Natural killer cell (primary cell): Measurements from ENCODE around the gene STIL. TPM values are rescaled to one million over a fixed set of nuclear protein-coding genes. Genes with fewer than 3 reads are reported as not detected.

ENCODE experiments used
- ATAC-seq, 3 donors: fragments of 150-1000 bp in 2 of 3; fragments of 200-7000 bp in 1 of 3; cut with Tn5 transposase; 1 replicate in 1 of 3; 2 replicates in 2 of 3; pipeline ENCODE4 v1.10.0; 2021; ENCODE audit warnings: mild to moderate bottlenecking in 2 of 3, moderate library complexity in 2 of 3
- DNase-seq, 2 donors: peaks; one replicate each; pipeline versions ENCODE4 v3.0.0 to v3.0.0-alpha.2; 2013 to 2021; ENCODE audit warnings: mixed read lengths in 1 of 2
- H3K27ac ChIP-seq: one replicate; pipeline ENCODE4 v1.5.1; 2013; ENCODE audit warnings: mild to moderate bottlenecking, low read length
- H3K27me3 ChIP-seq: one replicate; pipeline ENCODE4 v1.6.1; 2013; ENCODE audit warnings: low read length; ENCODE audit not compliant: control insufficient read depth, insufficient read depth
- H3K36me3 ChIP-seq: one replicate; pipeline ENCODE4 v1.6.1; 2013; ENCODE audit warnings: low read length; ENCODE audit not compliant: control insufficient read depth, insufficient read depth
- H3K4me1 ChIP-seq: one replicate; pipeline ENCODE4 v1.6.1; 2013; ENCODE audit warnings: low read length; ENCODE audit not compliant: control insufficient read depth, insufficient read depth
- H3K4me3 ChIP-seq: one replicate; pipeline ENCODE4 v1.5.1; 2013; ENCODE audit warnings: low read length
- H3K9me3 ChIP-seq: one replicate; pipeline ENCODE4 v1.6.1; 2013; ENCODE audit warnings: low read length; ENCODE audit not compliant: control insufficient read depth, insufficient read depth
- H3K27ac Mint-ChIP-seq, 2 donors: one replicate each; pipeline ENCODE4 v1.8.0; 2022; ENCODE audit warnings: mild to moderate bottlenecking in 2 of 2, mixed read lengths in 2 of 2, moderate library complexity in 1 of 2
- H3K27me3 Mint-ChIP-seq, 2 donors: one replicate each; pipeline ENCODE4 v1.8.0; 2022; ENCODE audit warnings: low read depth in 2 of 2, mixed read lengths in 2 of 2
- H3K36me3 Mint-ChIP-seq: one replicate; pipeline ENCODE4 v1.8.0; 2022; ENCODE audit warnings: mixed read lengths
- H3K4me1 Mint-ChIP-seq, 2 donors: one replicate each; pipeline ENCODE4 v1.8.0; 2022; ENCODE audit warnings: mixed read lengths in 2 of 2
- H3K4me3 Mint-ChIP-seq: one replicate; pipeline ENCODE4 v1.8.0; 2022; ENCODE audit warnings: mild to moderate bottlenecking, moderate library complexity, mixed read lengths
- H3K9me3 Mint-ChIP-seq, 2 donors: one replicate each; pipeline ENCODE4 v1.8.0; 2022; ENCODE audit warnings: mixed read lengths in 2 of 2
- CTCF ChIP-seq: fragments of 200-600 bp; IDR thresholded peaks from one replicate; pipeline ENCODE4 v1.8.0; 2022; ENCODE audit warnings: antibody characterized with exemption
- WGBS: methylation state at CpG from one replicate; pipeline ENCODE4 v1.1.7; 2013; ENCODE audit warnings: missing lambda C conversion rate; ENCODE audit not compliant: insufficient coverage; 5-methylcytosine and 5-hydroxymethylcytosine counted together
- intact Hi-C: fragments of 100-400 bp; cut with micrococcal nuclease; formaldehyde crosslinking; loops from one replicate; pipeline ENCODE4 v1.14.2; 2022
- total RNA-seq, 4 donors: library from RNA; stranded (reverse); fragments of 120-200 nt in 1 of 4; gene quantifications; one replicate each; pipeline versions ENCODE4 v1.2.3 to v1.2.4, GENCODE V29; 2013 to 2022

Gene STIL
- total RNA-seq, 3 donors from 2014 or later (not counting 1 experiment from before 2014, with no cell fraction given), result 2.1 to 2.9 (median 2.4) TPM

GRCh38 chr1:47340227-47340626 lies 26.3 kb upstream of the STIL start:
- no peaks in the 10 kb centered on the region for H3K27me3 Mint-ChIP-seq
- no peaks in the 10 kb centered on the region for H3K36me3 Mint-ChIP-seq
- peaks cover 2% of the 10 kb centered on the region for H3K4me1 ChIP-seq
- H3K9me3 ChIP-seq, result no peaks in the 10 kb centered on the region
- H3K27me3 ChIP-seq, result no peaks in the 10 kb centered on the region
- no peak overlapping the region for H3K4me3 ChIP-seq
- peaks cover 11 to 16% of the 10 kb centered on the region in 2 donors for H3K4me1 Mint-ChIP-seq
- H3K9me3 Mint-ChIP-seq, result no peaks in the 10 kb centered on the region
- DNase-seq, result no peak
- intact Hi-C loops, result no loop called here
- no peak for ATAC-seq
- H3K36me3 ChIP-seq, result no peaks in the 10 kb centered on the region
- TF ChIP-seq CTCF, result no peak
- no peak overlapping the region for H3K27ac ChIP-seq
- 87% methylated on average over 3 of the region's 4 CpGs for WGBS
- peak overlapping the region in 1 of 2 donors; percentile 22 for H3K27ac Mint-ChIP-seq
- H3K4me3 Mint-ChIP-seq, result no peak overlapping the region

- intact Hi-C loops, result no loop called here
- Mint-ChIP-seq H3K27me3 (no peaks in the 10 kb centered on the region), H3K4me1 (peaks cover 22 to 28% of the 10 kb centered on the region in 2 donors), H3K27ac (peak overlapping the region in 1 of 2 donors; percentile 43), H3K4me3 (peak overlapping the region; percentile 38), H3K9me3 (no peaks in the 10 kb centered on the region), H3K36me3 (no peaks in the 10 kb centered on the region)
- no peak for ATAC-seq
- Histone ChIP-seq H3K27ac (no peak overlapping the region), H3K4me1 (peaks cover 11% of the 10 kb centered on the region), H3K36me3 (no peaks in the 10 kb centered on the region), H3K4me3 (no peak overlapping the region), H3K9me3 (no peaks in the 10 kb centered on the region), H3K27me3 (no peaks in the 10 kb centered on the region)
- no peak for TF ChIP-seq CTCF
- DNase-seq, result no peak
These were observed 24.5 kb upstream of the STIL start for GRCh38 chr1:47338249-47339077.

GRCh38 chr1:47337350-47337749 lies 23.4 kb upstream of the STIL start:
- H3K4me1 ChIP-seq, result peaks cover 20% of the 10 kb centered on the region
- H3K4me3 ChIP-seq, result no peak overlapping the region
- no peaks in the 10 kb centered on the region for H3K36me3 ChIP-seq
- no peaks in the 10 kb centered on the region for H3K9me3 ChIP-seq
- H3K27me3 ChIP-seq, result no peaks in the 10 kb centered on the region
- H3K27ac ChIP-seq, result no peak overlapping the region
- no peak overlapping the region for H3K4me3 Mint-ChIP-seq
- intact Hi-C loops, result no loop called here
- no peak overlapping the region for H3K27ac Mint-ChIP-seq
- no peaks in the 10 kb centered on the region for H3K36me3 Mint-ChIP-seq
- no peaks in the 10 kb centered on the region for H3K9me3 Mint-ChIP-seq
- H3K27me3 Mint-ChIP-seq, result no peaks in the 10 kb centered on the region
- WGBS, result 80% methylated on average over 5 of the region's 6 CpGs
- TF ChIP-seq CTCF, result no peak
- DNase-seq (no peak), ATAC-seq (no peak)
- peaks cover 22 to 28% of the 10 kb centered on the region in 2 donors for H3K4me1 Mint-ChIP-seq
